Activated gamma-delta T cell treated with anti-CD3 and anti-CD28 coated beads, Interleukin-2, amount 50 U/mL, for 16 hours (primary cell): Measurements from ENCODE around the gene WDR37.
A peak's percentile ranks its signal among the peaks of the same experiment; 100 is the strongest.
"Not testable (repeated sequence)": the region's sequence is repeated elsewhere in the genome, so short reads cannot be mapped to it uniquely, and the experiment has no call there.

ENCODE experiments used
- DNase-seq: peaks from one replicate; pipeline ENCODE4 v3.0.0-alpha.2; 2020; ENCODE audit warnings: low read depth

Gene WDR37

DNA sequence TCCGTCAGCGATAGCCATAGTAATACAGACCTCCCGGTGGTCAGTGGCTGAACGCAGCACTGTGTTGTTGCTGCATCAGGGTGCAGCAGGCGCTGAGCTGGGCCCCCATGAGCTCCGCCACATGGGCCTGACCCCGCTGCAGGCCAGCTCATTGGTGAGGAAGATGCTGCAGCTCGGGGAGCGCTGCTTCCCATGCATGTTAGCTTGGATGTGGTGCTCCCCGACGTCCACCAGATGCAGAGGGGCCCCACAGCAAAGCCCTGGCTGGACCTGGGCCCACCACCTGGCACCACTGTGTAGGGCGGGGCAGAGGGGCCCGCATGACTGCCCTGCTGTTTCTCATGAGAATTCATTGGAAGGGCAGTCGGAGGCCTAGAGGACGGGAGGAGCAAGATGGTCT lies 50.8 kb downstream of the WDR37 start:
- no peak for DNase-seq

DNA sequence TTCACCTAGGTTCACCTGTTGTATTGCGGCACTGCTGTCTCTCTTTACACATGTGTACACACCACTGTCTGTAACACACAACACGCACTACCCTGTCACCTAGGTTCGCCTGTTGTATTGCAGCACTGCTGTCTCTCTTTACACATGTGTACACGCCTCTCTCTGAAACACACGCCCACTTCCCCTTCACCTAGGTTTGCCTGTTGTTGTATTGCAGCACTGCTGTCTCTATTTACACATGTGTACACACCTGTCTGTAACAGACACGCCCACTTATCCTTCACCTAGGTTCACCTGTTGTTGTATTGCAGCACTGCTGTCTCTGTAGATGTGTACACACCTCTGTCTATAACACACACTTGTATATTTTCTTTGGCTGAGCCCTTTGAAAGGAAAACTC lies 51.5 kb downstream of the WDR37 start:
- no peak for DNase-seq

DNA sequence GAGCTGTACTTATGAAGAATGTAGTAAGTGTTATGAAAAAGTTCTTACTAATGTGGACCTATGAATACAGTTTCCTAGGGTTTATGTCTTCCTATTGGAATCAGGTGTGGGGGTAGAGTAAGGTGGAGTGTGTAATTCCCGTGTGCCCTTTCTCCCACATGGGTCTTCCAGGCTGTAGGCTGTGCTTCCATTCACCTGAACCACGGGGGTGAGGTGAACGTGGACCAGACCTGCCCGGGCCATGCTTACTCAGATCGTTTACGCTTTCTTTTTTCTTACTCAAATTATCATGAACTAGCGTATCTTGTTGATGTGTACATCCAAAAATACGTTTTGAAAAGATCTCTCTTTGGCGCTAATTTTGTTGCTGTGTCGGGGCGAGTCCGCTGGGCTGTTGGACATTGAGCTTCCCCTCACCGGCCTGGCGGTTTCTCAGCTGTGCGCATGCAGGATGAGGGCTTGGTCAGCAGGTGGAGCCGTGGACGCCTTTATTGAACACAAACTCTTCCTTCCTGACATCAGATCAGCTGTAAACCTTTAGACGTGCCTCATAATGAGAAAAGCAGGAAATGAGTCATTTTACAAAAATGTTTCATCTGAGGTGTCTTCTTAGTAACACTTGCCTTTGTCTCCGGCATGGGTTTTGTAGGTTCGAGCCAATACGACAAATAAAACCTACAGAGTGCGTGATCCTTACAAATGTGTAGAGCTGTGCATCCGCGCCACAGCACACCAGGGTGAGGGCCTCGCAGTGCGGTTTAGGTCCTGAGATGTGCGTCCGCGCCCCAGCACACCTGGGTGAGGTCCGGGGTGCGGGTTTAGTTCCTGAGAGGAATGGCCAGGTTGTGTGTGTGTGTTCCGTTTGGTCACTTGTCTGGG lies 53.8 kb downstream of the WDR37 start:
- peak; percentile 67 for DNase-seq

DNA sequence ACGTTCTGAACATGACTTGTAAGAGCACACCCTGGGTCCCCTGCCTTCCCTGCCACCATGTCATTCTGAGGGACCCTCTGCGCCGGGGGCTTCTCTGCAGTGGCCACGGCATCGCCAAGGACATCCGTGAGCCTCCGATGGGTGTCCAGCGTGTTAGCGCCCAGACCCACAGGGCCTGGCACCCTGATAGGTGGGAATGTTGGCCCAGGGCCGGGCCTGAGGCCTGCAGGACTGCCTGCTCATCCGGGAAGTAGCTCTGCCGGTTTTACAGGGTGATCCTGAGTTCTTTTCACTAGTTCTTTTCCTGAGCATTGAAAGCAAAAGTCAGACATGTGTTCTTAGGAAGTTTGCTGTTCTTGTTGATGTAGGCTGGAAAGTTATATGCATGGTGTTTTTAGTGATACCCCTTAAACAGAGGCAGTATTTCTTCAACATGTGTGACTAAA lies 54.5 kb downstream of the WDR37 start:
- DNase-seq: no peak

DNA sequence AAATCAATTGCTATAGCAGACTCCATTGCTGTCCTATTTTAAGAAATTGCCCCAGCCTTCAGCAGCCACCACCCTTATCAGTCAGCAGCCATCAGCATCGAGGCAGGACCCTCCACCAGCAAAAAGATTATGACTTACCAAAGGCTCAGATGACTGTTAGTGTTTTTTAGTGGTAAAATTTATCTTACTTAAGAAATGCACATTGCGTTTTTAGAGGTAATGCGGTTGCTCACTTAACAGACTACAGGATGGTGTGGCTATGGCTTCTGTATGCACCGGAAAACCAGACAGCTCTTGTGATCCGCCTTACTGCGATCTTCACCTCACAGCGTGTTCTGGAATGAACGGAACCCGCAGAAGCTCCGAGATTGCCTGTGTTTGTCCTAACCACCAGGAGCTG lies 58.1 kb downstream of the WDR37 start:
- no peak for DNase-seq

DNA sequence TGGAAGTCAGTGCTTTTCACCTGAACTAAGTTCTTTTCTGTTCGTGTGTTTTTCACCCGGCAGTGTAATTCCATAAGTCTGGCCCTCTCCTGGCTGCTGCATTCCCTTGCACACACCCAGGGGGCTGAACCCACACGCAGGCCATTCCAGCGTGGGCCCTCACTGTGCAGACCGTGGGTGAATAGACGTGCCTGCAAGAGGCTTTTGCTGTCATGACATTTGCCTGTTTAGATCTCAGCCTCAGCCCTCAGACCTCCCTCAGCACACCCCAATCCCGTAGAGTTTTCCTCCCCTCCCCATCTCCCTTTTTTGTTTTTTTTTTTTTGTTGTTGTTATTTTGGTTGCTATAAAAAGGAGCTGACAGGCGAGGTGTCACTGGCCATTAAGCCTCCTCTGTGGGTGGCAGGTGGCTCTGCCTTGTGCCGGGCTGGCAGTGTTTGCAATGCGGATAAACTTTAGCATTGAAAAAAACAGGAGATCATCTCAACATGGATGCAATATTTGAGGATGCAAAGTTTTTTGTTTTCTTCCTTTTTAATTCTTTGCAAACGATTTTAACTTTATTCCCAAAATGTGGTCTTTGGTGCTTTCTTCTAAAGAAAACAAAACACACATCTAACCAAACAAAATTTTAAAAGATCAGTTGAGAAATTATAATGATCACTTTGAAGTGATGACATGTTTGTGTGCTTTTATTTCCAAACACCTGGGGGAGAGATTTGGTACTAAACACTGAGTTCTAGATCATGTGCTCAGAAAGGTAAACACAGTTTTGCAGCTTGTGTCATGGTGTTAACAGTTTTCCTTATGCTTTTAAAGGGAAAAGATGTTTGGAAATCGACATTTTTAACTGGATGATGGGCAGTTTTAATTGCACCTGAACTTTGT lies 58.8 kb downstream of the WDR37 start:
- DNase-seq: no peak

DNA sequence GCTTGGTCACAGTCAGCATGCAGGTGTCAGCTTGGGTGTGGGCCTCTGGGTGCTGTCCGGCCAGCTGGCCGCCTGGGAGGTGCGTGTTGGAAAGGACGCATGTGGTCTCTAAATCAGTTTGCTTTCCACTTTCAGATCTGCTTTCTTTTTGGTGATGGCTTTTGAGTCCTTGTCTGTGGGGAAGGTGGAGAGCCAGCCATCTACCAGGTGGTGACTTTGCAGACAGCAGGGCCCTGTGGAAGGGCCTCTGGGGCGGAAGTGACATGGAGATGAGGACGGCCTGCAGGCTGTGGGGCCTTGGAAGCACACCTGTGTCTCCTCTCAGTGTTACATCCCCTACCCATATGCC lies 59.4 kb downstream of the WDR37 start:
- DNase-seq: no peak

DNA sequence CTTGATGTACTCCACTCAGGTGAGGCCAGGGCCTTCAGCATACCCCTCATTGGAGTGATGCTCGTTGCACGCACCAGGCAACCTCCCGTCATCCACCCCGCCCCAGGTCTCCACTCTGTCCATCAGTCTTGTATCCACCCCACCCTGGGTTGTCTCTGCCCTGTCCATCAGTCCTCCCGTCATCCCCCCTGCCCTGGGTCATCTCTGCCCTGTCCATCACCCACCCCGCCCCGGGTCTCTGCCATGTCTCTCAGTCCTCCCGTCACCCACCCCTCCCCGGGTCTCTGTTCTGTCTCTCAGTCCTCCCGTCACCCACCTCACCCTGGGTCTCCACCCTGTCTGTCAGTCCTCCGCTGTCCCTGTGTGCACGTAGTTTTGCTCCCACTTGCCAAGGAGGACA lies 59.9 kb downstream of the WDR37 start:
- no peak for DNase-seq

DNA sequence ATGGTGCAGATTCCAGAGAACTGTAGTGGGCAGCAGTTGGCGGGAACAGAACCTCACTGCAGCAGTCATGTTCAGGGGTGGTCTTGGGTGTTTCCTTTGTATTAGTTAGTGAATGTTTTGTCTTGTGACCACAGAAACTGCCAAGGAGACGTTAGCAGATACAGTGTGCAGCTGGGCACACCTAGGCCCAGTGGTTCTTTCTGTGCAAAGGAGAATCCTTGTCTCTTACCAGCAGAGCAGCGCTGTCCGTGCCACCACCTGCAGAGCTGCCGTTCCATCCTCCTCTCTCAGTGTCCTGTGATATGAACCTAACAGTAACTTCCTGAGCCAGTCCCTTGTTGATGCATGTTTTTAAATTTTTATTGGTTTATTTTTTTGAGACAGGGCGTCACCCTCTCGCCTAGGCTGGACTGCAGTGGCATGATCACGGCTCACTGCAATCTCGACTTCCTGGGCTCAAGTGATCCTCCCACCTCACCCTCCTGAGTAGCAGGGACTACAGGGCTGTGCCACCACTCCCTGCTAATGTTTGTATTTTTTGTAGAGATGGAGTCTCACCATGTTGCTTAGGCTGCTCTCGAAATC lies 60.6 kb downstream of the WDR37 start:
- DNase-seq: no peak

DNA sequence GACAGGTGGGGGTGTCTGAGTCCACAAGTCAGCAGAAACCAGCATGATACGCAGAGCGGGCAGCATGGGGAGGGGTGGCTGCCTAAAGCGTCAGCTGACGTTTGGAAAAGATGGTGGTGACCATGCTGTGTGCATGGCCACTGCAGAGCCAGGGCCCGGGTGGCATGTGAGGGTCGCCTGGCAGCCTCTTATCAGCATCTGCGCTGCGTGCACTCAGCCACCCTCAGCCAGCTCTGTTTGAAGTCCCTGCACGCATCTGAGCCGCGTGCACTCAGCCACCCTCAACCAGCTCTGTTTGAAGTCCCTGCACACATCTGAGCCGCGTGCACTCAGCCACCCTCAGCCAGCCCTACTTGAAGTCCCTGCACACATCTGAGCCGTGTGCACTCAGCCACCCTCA lies 61.5 kb downstream of the WDR37 start:
- no peak for DNase-seq

DNA sequence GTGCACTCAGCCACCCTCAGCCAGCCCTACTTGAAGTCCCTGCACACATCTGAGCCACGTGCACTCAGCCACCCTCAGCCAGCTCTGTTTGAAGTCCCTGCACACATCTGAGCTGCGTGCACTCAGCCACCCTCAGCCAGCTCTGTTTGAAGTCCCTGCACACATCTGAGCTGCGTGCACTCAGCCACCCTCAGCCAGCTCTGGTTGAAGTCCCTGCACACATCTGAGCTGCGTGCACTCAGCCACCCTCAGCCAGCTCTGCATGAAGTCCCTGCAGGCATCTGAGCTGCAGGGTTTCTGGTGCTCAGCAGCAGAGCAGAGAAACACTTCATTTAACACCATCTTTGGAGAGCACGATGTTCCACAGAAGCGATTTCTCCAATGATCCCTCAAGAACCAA lies 62.1 kb downstream of the WDR37 start:
- not testable (repeated sequence) for DNase-seq

DNA sequence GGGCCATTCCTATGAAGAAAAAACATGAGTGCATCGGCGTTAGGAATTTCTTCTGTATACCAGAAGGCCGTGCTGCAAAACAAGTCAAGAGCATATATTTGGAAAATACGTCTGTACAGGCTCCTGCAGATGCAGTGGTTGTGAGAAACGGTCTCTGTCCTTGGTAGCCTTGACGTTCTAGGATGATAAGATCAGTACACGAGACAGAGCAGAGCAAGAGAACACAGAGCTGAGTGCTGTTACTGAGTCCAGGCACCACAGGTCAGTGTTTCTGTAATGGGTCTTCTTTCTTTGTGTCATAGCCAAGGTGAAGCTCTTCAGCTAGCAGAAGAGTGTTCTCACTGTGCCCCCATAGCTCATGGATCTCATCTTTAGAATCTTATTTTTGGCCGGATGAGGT lies 62.8 kb downstream of the WDR37 start:
- no peak for DNase-seq

DNA sequence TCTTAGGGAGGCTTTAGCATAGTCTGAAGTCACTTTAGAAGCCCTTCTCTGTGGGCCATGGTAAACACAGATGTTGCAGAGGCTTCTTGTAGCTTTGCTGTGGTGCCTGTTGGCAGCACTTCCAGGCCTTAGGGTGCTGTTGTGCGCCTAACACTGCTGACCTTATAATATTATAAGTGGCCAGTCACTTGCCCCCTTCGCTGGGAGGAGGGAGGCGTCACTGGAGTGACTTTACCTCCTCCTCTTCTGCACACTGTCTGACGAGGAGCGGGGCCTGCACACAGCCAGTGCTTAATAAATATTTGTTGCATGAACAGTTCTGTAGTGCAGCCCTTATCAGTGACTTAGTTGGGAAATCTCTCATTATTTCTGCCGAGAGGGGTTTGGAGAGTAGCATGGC lies 63.3 kb downstream of the WDR37 start:
- DNase-seq: no peak

DNA sequence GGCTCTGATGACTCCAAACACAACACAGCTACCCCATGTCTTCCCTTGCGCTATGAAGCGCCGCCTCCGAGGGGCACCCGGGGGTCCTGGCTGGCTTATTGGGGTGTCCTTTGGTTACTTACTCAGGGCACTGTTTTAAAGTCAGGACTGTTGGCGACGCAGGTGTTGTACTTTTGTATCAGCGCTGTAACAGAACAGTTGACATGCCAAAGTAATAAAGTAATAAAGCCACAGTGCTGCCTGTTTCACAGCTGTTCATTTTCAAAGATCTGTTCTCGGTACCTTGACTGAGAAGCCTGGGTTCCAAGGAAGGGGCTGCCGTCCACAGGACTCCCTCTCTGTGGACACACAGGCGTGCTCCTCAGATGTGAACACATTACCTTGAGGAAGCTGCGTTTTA lies 64.1 kb downstream of the WDR37 start:
- no peak for DNase-seq

DNA sequence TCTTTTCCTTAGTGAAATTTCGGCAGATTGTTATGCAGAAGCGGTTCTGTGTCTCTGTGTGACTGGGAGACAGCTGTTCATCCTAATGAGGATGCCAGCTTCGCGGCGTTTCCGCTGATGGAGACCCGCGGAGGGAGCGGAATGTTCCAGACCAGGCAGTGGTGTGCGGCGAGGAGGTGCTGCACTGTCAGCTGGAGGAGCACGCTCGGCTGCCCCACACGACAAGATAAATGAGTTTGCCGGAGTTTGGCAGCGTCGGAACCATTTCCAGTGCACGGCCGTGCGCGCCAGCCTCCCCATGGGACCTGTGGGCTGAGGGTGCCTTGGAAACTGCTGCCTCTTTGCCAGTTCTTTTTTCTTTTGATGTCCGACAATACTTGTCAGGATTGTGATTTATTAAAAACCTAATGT lies 64.6 kb downstream of the WDR37 start:
- no peak for DNase-seq

DNA sequence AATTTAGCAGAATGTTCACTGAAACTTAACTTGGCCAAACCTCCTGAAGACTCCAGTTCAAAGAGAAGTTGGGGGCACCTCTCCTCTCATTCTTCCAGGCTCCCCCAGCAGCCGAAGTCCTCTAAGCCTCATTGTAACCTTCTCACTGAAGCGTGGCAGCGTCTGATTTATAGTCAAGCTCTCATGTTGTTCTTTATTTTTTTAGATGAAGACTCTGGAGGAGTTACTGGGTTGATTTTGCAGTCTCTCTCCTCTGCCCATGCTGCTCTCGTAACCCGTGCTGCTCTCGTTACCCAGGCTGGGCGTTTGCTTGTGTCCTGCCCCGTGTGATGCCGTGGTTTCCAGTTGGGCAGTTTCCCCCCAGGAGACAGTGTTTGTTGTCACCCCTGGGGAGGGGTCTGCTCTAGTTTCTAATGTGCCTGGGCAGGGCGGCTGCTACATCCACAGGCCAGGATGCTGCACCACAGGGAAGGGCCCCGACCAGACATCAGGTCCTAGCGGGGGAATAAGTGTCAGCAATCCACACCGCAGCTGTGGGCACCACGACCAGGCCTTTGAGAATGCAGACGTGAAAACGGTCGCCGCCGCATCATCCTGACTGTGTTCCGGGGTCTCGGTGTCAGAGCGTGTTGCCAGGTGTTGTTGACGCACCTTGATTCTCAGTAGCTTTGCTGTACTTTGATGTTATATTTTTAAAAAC lies 65.2 kb downstream of the WDR37 start:
- no peak for DNase-seq

DNA sequence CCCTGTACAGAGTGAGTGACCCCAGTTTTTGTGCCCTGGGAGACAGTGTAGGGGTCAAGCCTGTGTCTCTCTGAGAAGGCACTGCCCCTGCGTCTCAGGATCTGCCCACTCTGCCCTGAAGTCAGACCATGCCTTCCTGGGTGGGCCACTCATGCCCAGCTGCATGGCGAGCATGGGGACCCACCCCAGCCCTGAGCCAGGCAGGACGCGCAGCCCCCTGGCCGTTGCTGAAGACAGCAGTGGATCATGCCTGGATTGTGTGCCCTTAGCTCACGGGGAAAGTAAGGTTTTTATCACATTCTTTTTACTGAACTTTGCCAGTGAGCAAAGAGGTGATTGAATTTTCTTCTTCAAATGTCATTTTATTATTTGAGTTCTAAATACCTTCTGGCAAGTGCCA lies 66.2 kb downstream of the WDR37 start:
- DNase-seq: no peak

DNA sequence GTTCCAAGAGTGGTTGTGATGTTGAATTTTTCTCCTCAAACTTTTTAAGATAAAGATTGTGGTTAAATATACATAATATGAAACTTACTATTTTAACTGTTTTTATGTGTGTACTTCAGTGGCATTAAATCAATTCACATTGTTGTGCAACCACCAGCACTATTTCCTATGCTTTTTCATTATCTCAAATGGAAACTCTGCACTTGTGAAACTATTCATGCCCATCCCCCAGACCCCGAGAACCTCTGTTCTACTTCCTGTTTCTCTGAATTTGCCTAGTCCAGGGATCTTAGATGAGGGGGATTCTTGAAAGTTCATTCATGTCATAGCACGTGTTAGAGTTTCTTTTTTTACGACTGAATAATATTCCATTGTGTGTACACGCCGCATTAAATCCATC lies 67.0 kb downstream of the WDR37 start:
- DNase-seq: no peak

DNA sequence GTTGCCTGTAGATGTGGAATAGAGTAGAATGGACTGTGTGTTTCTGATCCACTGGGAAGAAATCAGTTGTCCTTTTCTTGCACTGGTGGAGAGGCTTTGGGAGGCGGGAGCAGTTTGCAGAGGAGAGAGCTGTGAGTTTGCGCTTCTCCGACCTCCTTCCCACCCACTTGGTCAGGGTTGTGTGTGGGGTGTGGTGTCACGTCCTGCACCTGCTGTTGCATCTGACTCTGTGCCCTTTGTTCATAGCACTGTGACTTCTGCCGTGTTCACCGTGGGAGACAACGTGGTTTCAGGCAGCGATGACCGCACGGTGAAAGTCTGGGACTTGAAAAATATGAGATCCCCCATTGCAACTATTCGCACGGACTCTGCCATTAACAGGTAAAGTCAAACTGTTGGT lies 67.8 kb downstream of the WDR37 start:
- DNase-seq: no peak

DNA sequence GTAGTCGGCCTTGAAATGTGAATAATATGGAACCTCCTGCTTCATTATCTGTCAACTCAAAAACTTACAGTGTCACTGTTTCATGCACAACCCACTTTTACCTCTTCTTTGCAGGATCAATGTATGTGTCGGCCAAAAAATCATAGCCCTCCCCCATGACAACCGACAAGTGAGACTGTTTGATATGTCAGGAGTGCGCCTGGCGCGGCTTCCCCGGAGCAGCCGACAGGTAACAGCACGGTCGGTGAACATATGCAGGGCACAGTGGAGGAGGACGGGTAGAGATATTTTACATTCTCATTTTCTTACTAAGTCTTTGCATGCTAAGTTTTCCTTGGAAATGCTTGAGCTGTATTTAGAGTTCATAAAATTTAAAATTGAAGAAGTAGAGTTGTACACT lies 68.6 kb downstream of the WDR37 start:
- DNase-seq: no peak

DNA sequence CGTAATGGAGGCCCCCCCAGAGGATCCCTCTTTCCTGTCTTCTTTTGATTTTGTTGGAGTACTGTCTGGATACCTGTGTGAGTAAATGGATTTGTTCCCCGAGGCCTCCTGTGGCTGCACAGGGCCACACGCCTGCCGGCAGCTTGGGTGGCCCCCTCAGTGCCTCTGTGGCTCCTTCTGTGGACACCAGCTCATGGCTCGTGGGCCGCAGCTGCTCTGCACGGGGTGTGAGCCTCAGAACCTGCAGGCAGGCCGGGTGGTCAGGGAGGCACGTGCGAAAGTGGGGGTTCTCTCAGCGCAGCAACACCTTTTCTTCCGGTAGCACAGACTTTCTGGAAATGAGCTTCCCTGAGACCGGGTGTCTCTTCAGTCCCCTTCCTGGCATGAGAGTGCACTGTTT lies 70.3 kb downstream of the WDR37 start:
- no peak for DNase-seq

DNA sequence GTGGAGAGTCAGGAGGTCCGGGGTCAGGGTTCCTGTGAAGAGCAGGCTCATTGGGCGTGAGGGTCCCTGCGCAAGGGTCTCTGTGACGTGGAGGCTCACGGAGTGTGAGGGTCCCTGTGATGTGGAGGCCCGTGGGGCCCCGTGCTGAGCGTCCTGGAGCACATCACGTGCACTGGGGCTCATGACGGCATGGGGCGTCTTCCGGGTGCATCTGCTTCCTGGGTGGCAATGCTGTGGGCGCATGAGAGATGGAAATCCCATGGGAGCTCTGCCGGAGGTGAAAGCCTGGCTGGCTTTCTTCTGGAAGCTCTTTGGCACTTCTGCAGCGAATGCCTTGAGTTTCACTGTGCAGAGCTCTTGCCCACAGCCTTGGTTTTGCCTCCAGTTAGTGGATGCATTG lies 71.4 kb downstream of the WDR37 start:
- no peak for DNase-seq
